Measurements from ENCODE around the gene GRIK3. TPM values are rescaled to one million over a fixed set of nuclear protein-coding genes. Genes with fewer than 3 reads are reported as not detected.
"Not testable (repeated sequence)": the region's sequence is repeated elsewhere in the genome, so short reads cannot be mapped to it uniquely, and the experiment has no call there.

The GRIK3 gene
- total RNA-seq (ENCODE audit: low replicate concordance), result 1.4 and 2.3 TPM in 2 replicates
- long read RNA-seq, result 0 reads

DNA sequence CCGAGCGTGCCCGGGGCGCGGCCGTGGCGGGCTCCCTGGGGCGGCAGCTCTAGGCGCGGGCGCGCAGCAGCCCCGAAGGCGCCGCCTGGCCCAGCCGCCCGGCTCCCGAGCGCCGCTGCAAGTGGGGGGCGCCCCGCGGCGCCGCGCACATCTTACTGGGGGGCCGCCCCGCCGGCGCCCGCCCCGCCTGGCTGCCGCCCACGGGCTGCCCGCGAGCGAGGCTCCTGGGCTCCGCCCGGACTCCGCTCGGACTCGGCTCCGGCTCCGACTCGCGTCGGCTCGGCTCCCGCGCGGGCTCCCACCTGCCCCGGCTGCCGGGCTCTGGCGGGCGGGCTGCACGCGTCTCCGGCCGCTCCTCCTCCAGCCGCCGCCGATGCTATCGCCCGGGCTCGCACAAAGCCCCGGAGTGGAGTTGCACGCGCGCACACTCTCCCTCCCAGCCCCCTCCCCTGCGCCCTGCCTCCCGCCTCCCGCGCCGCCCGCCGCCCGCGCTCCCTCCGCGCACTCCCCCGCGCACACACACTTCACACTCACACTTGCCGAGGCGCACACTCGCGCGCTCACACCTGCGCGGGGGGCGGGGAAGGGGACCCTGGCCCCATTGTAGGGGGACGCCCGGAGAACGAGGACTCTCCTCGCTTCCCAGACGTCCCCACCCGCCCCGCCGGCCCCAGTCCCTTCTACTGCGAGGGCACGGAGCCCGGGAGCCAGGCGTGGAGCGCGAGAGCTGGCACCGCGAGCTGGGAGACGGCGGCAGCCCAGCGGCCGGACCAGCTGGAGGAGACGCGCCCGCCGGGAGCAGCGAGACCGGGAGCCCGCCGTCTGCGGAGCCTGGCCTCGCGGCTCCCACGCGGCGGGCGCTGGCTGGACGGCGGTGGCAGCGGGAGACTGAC lies at the start of gene GRIK3:
TSS of gene GRIK3 (minus strand) at position 395 of the 893 bp plus-strand sequence. CDS start 407 bp downstream, outside the sequence.
- peaks cover 5% of the 10 kb centered on the region for H3K4me1 Mint-ChIP-seq (ENCODE audit: unreplicated experiment)

DNA sequence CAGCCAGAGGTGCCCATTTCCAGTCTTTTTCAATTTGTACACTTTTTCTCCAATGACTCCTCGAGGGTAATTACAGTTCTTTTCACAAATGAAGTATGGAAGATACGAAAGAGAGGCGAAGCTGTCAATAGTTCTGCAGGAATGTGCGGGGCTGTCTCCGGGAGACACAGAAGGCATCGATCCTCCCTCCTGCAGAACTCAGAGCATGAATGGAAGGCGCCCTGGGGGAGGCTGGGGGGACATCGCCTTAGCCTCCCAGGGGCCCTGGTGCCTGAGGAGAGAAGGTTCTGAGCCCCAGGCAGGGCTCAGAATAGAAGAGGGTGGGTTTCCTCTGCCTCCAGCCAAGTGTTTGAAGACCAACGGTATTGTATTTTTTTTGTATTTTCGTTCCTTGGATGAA lies 49.7 kb upstream of the GRIK3 start:
- H3K27me3 Mint-ChIP-seq, result peaks cover 22% of the 10 kb centered on the region
- TF ChIP-seq, protein P1, sequence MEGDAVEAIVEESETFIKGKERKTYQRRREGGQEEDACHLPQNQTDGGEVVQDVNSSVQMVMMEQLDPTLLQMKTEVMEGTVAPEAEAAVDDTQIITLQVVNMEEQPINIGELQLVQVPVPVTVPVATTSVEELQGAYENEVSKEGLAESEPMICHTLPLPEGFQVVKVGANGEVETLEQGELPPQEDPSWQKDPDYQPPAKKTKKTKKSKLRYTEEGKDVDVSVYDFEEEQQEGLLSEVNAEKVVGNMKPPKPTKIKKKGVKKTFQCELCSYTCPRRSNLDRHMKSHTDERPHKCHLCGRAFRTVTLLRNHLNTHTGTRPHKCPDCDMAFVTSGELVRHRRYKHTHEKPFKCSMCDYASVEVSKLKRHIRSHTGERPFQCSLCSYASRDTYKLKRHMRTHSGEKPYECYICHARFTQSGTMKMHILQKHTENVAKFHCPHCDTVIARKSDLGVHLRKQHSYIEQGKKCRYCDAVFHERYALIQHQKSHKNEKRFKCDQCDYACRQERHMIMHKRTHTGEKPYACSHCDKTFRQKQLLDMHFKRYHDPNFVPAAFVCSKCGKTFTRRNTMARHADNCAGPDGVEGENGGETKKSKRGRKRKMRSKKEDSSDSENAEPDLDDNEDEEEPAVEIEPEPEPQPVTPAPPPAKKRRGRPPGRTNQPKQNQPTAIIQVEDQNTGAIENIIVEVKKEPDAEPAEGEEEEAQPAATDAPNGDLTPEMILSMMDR (conservative IDR thresholded peaks at IDR 0.05), result no peak
- H3K4me1 Mint-ChIP-seq (ENCODE audit: unreplicated experiment), result no peaks in the 10 kb centered on the region
- H3K9me3 Mint-ChIP-seq, result no peaks in the 10 kb centered on the region
- H3K4me3 Mint-ChIP-seq, result no peak overlapping the region
- no peak for DNase-seq (ENCODE audit: extremely low spot score, unreplicated experiment)
- H3K27ac Mint-ChIP-seq, result no peak overlapping the region
- no peaks in the 10 kb centered on the region for H3K36me3 Mint-ChIP-seq

More for the DNA sequence above, at the start of gene GRIK3:
- no peaks in the 10 kb centered on the region for H3K36me3 Mint-ChIP-seq
- no peaks in the 10 kb centered on the region for H3K9me3 Mint-ChIP-seq
- H3K4me3 Mint-ChIP-seq, result peak within 1 kb of the TSS; percentile 57
- H3K27me3 Mint-ChIP-seq, result peaks cover 82% of the 10 kb centered on the region
- no peak within 1 kb of the TSS for H3K27ac Mint-ChIP-seq
- DNase-seq (ENCODE audit: extremely low spot score, unreplicated experiment), result no peak
- TF ChIP-seq, protein P1 (conservative IDR thresholded peaks at IDR 0.05), result no peak

DNA sequence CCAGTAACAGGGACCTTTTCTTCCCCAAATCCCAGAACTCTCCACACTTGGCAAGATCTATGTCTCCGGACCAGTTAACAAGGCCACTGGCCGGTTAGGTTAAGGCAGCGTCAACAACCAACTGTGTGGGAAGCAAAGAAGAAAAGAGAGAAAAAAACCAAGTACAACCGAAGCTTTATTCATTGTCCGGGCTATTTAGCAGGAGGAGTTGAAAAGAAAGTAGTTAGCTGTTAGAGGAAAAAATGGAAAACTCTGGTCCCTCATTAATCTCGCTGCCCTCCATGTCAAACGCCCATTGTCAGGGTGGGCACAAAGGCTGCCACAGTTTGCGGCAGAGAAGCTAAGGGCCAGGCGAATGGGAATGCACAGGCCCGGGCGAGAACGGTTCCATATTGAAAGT lies 49.3 kb upstream of the GRIK3 start:
- Mint-ChIP-seq H3K36me3 (no peaks in the 10 kb centered on the region), H3K4me3 (no peak overlapping the region), H3K27me3 (peaks cover 22% of the 10 kb centered on the region), H3K27ac (no peak overlapping the region), H3K9me3 (no peaks in the 10 kb centered on the region), H3K4me1 (ENCODE audit: unreplicated experiment) (no peaks in the 10 kb centered on the region)
- DNase-seq (ENCODE audit: extremely low spot score, unreplicated experiment), result no peak
- TF ChIP-seq, protein P1 (conservative IDR thresholded peaks at IDR 0.05), result no peak

DNA sequence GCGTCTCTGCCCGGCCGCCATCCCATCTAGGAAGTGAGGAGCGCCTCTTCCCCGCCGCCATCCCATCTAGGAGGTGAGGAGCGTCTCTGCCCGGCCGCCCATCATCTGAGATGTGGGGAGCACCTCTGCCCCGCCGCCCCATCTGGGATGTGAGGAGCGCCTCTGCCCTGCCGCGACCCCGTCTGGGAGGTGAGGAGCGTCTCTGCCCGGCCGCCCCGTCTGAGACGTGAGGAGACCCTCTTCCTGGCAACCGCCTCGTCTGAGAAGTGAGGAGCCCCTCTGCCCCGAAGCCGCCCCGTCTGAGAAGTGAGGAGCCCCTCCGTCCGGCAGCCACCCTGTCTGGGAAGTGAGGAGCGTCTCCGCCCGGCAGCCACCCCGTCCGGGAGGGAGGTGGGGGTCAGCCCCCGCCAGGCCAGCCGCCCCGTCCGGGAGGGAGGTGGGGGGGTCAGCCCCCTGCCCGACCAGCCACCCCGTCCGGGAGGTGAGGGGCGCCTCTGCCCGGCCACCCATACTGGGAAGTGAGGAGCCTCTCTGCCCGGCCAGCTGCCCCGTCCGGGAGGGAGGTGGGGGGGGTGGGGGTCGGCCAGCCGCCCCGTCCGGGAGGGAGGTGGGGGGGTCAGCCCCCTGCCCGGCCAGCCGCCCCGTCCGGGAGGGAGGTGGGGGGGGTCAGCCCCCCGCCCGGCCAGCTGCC lies 46.1 kb upstream of the GRIK3 start:
- H3K27ac Mint-ChIP-seq; H3K9me3 Mint-ChIP-seq; DNase-seq (ENCODE audit: extremely low spot score, unreplicated experiment); H3K4me3 Mint-ChIP-seq; H3K36me3 Mint-ChIP-seq; H3K4me1 Mint-ChIP-seq (ENCODE audit: unreplicated experiment): not testable (repeated sequence)
- peaks cover 37% of the 10 kb centered on the region for H3K27me3 Mint-ChIP-seq

DNA sequence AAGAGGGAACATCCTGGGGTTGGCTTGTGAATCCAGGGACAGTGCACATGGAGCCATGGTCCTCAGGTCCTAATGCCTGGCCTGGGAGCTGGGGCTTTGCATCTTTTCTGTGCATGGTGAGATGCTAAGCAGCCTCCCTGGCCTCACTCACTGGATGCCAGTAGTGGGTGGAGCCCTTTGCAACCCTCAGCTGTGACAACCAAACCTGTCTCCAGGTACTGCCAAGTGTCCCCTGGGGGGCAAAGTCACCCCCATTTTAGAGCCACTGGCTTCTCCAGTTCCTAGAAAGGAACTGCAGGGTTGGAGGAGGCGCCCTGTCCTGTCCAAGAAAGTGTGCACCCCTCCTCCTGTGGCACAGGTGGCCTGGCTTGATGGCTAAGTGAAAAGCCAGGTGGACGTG lies 44.6 kb upstream of the GRIK3 start:
- Mint-ChIP-seq H3K36me3 (no peaks in the 10 kb centered on the region), H3K27me3 (peaks cover 38% of the 10 kb centered on the region), H3K9me3 (no peaks in the 10 kb centered on the region), H3K27ac (no peak overlapping the region), H3K4me3 (no peak overlapping the region), H3K4me1 (ENCODE audit: unreplicated experiment) (no peaks in the 10 kb centered on the region)
- TF ChIP-seq, protein P1 (conservative IDR thresholded peaks at IDR 0.05), result no peak
- no peak for DNase-seq (ENCODE audit: extremely low spot score, unreplicated experiment)

DNA sequence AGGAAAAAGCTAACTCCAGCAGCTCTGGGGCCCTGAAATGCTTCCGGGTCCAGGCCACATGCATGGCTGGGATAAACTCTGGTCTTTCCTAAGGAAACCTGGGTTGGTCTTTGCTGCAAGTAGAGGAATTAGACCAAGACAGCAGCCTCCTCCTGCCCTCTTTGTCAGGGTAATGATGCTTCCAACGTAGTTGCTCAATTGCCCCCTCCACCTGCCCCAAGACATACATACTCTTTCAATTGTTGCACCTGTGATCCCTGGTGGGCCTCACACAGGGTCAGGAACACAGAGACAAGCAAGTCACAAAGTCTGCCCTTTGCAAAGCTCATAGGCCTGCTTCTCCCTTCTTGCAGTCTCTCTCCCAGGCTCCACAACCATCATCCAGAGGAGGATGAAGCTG lies 41.9 kb upstream of the GRIK3 start:
- TF ChIP-seq, protein P1 (conservative IDR thresholded peaks at IDR 0.05), result no peak
- peaks cover 35% of the 10 kb centered on the region for H3K27me3 Mint-ChIP-seq
- H3K9me3 Mint-ChIP-seq, result no peaks in the 10 kb centered on the region
- no peak overlapping the region for H3K27ac Mint-ChIP-seq
- no peak for DNase-seq (ENCODE audit: extremely low spot score, unreplicated experiment)
- H3K4me1 Mint-ChIP-seq (ENCODE audit: unreplicated experiment), result no peaks in the 10 kb centered on the region
- no peaks in the 10 kb centered on the region for H3K36me3 Mint-ChIP-seq
- no peak overlapping the region for H3K4me3 Mint-ChIP-seq

Measured in type B pancreatic cell (in vitro differentiated cells).